Activated T-helper 1 cell treated with Interleukin-2 at 50 U/mL for 16 hours (primary cell): Measurements from ENCODE around the gene ZSCAN5B.
A peak's percentile ranks its signal among the peaks of the same experiment; 100 is the strongest.

Experiments
- DNase-seq: peaks from one replicate; pipeline ENCODE4 v3.0.0-alpha.2; 2020; ENCODE audit warnings: low read depth

The ZSCAN5B gene

DNA sequence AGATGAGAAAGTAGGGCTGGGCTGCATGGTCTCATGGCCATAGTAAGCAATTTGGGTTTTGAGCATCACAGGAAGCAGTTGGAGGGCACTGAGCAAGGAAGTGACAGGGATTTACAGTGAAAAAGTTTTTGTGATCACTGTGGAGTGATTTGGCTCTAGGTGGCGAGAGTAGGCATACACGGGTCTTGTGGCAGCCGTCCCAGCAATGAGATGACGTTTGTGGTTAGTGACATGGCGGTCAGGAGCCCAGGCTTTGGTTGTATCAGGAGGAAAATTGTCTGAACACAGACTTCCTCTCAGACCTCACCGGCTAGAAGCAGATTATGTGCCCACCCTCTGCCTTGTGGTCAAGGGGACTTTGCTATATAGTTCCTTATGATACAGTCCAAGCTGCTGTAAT lies 53.2 kb downstream of the ZSCAN5B start:
- DNase-seq, result no peak

DNA sequence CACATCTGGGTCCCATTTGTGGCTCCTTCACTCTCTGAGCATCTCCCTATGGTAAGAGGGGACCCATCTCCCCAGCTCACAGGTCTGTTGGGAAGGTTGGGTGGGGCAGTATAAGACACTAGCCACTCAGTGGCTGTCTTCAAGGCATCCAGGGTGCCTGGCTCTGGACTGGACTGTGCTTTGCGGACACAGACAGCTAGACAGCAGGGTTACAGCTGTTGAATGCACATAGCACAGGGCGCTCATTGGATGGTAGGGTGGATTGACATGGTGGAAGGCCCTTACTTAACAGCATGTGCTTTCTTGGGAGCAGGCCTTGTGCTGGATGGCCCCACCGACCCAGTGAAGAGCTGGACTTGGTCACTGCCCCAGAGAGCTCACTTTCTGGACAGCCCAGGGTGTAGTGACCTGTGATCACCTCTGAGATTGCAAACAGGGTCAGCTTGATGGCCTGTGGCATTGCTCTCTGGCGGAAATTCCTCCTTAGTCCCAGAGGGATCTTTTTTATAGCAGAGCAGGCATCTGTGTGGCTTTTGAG lies 54.6 kb downstream of the ZSCAN5B start:
- DNase-seq, result no peak

DNA sequence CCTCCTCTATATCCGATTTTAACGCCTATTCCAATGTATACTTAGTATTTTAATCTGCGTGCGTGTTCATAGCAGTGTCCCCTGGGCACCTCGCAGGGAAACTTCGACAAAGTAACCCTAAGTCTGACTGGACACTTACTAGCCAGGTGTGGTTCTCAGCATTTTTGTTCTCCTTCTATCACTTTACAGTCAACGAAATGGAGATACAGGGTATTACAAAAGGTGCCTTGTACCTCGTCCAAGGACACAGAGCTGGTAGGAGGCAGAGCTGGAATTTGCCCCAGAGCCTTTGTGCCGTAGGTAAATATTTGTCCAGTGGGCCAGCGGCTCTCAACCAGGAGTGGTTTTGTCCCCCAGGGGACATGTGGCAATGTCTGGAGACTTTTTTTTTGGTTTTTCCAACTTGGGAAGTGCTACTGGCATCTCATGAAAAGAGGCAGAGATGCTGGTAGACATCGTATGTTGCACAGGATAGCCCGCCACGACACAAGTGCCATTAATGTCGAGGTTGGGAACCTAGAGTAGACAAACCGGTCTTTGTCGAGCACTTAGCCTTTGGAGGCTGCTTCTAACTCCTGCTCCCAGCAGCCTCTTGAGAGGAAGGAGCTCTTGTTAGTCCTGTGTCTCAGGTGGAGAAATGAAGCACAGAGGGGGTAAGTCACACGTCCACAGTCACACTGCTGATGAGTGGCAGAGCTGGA lies 55.3 kb downstream of the ZSCAN5B start:
- DNase-seq, result no peak

DNA sequence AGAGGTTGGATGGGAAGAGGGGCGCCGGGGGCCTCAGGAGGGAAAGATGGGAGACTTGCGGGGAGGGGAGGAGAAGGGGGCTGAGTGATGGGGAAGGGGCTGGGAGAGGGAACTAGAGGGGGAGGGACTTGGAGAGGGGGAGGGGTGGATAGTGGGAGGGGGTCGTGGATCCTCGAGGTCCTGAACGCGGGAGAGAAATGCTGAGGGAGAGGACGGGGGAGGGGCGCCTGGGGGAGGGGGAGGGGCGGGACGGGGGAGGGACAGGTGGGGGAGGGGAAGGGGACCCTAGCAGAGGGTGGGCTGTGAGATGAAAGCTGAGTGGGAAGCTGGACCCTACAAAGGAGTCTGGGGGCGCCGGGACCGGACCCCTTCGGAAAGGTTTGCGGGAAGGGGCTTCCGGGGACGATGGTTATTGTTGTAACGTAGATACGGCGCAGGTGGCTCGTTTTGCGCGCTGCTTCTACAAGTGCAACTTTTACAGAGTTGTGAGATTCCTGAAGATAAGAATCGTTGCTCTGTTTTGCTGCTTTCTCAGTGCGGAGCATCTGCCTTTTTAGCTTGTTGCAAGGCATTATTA lies 56.1 kb downstream of the ZSCAN5B start:
- no peak for DNase-seq

DNA sequence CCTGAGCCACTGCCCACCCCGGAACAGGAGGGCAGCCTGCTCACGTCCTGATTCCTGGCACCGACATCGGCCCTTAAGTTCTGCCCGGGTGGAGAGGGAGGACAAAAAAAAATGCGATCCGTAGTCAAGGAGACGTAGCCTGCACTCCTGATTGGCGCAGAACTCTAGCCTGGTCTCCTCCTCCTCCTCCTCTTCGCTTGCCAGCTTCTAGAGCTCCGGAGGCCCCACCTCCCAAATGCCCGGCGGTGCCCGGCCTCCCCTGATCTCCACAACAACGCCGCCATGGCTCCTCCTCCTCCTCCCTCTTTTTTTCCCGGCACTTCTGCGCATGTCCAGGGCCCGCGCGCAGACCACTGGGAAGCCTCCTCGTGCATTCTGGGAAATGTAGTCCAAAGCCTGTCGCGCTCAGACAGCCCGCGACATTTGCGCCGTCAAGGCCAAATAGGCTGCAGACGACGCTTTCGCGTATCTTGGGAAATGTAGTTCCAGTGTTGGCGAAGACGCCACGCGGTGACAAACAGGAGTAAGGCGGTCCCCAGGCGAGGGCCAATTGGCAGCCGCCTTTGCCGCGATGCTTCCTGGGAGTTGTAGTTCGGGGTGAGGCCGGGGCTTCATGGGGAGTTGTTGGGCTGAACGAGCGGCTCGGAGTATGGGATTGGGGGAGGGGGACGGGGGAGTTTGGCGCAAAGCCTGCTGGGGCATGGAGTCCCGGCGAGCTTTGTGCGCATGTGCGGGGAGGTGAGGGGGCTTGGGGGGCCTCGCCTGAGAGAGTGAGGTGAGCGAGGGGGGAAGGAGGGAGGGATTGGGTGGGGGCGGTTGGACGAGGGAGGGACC lies 56.8 kb downstream of the ZSCAN5B start, which contains the start of gene ZNF444:
Gene ZNF444 (plus strand): TSS at position 705 of the 834 bp plus-strand sequence. CDS start 5,625 bp downstream, outside the sequence.
- DNase-seq, result peak; percentile 98

DNA sequence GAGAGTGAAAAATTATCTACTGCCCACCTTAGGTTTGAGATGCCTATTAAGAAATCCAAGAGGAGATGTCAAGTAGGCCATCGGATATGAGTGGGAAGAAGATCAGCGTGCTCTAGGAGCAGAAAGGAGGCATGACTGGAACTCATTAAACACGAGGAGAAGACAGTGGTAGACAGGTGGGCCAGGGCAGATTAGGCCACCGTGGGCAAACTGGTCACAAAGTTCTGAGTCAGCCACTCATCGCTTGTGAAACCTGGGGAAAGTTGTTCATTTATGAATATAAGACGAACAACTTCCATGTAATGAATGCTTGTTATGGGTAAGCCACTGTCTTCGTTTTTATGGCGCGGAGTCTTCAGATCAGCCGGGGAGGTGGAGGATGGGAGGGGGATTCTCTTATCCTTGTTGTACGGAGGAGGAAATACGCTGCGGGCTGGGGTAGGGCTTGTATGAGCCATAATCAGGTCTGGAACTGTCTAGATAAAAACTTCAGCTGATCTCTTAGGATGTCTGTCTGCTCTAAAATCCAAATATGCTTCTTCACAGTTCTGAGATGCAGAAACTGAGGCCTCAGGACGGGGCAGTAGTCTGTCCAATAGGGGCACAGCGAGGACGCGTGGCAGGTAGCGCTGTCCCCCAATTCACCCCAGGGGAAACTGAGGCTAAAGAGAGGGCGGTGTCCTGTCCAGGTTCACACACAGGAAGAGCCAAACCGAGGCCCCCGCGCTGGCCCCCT lies 57.6 kb downstream of the ZSCAN5B start:
- no peak for DNase-seq
